Measurements from ENCODE around the gene NRN1L. TPM values are rescaled to one million over a fixed set of nuclear protein-coding genes. Genes with fewer than 3 reads are reported as not detected.
"Not testable (repeated sequence)": the region's sequence is repeated elsewhere in the genome, so short reads cannot be mapped to it uniquely, and the experiment has no call there.

Gene NRN1L
- polyA plus RNA-seq (2013): 0.65 TPM

DNA sequence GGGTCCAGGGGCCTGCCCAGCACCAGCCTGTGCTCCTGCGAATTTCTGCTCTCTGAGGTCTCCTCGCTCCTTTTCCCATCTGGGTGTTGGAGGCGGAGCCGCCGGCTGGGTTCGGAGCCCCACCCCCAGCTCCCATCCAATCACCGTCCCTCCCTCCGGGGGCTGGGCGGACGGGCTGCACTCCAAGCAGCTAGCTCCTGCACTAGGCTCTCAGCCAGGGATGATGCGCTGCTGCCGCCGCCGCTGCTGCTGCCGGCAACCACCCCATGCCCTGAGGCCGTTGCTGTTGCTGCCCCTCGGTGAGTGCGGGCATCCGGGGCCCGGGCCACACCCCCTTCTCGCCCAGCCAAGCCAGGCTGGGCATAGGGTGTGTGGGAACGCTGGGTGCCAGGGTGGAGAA, at the start of gene NRN1L:
Gene NRN1L (plus strand): TSS at position 202 of the 400 bp plus-strand sequence. CDS start 19 bp downstream, at position 221.
- H3K27me3 ChIP-seq (replicated peaks in 2 of 5; ENCODE audit: control insufficient read depth in 4 of 5, insufficient read depth in 5 of 5, low read length in 4 of 5): no peaks in the 10 kb centered on the region
- CTCF ChIA-PET: interaction anchor here (0.5 to 20.3 kb wide), 15 partner anchors 10 to 343 kb away, joined by 3 to 359 read pairs (median 8); partner anchors contain the start of genes CTRL and PSMB10
- H3K9me3 ChIP-seq (ENCODE audit: control extremely low read depth in 1 of 5, control insufficient read depth in 4 of 5, insufficient read depth in 2 of 5, low read depth in 1 of 5, low read length in 4 of 5): no peaks in the 10 kb centered on the region
- H3K4me1 ChIP-seq (ENCODE audit: control extremely low read depth in 1 of 4, control insufficient read depth in 4 of 4, insufficient read depth in 4 of 4, low read length in 3 of 4): no peaks in the 10 kb centered on the region
- H3K27ac ChIP-seq (ENCODE audit: insufficient read depth in 1 of 2, low read depth in 1 of 2, low read length in 2 of 2, poor library complexity in 1 of 2, severe bottlenecking in 2 of 2): peak within 1 kb of the TSS in 1 of 2 experiments; percentile 43
- no peak within 1 kb of the TSS for H3K4me3 ChIP-seq (ENCODE audit: control insufficient read depth in 1 of 7, extremely low read depth in 1 of 7, insufficient read depth in 4 of 7, low read depth in 2 of 7, low read length in 6 of 7)
- H3K36me3 ChIP-seq (ENCODE audit: control insufficient read depth in 4 of 4, insufficient read depth in 4 of 4, low read length in 3 of 4): peaks cover 10 to 67% (median 55%) of the 10 kb centered on the region in 4 experiments
- DNase-seq: no peak
- POLR2A ChIA-PET: no interaction called here
- WGBS (ENCODE audit: insufficient coverage): 97% methylated on average over 16 of the region's 22 CpGs

DNA sequence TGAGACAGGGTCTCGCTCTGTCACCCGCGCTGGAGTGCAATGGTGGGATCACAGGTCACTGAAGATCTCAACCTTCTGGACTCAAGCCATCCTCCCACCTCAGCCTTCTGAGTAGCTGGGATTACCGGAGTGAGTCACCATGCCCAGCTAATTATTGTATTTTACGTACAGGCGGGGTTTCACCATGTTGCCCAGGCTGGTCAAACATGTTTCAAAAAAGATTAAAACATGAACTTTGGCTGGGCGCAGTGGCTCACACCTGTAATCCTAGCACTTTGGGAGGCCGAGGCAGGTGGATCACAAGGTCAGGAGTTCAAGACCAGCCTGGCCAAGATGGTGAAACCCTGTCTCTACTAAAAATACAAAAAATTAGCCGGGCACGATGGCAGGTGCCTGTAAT, 47.5 kb upstream of the NRN1L start:
- H3K9me3 ChIP-seq (ENCODE audit: control extremely low read depth in 1 of 5, control insufficient read depth in 4 of 5, insufficient read depth in 2 of 5, low read depth in 1 of 5, low read length in 4 of 5); H3K4me3 ChIP-seq (ENCODE audit: control insufficient read depth in 1 of 7, extremely low read depth in 1 of 7, insufficient read depth in 4 of 7, low read depth in 2 of 7, low read length in 6 of 7); H3K27me3 ChIP-seq (replicated peaks in 2 of 5; ENCODE audit: control insufficient read depth in 4 of 5, insufficient read depth in 5 of 5, low read length in 4 of 5); DNase-seq; H3K36me3 ChIP-seq (ENCODE audit: control insufficient read depth in 4 of 4, insufficient read depth in 4 of 4, low read length in 3 of 4); H3K27ac ChIP-seq (ENCODE audit: insufficient read depth in 1 of 2, low read depth in 1 of 2, low read length in 2 of 2, poor library complexity in 1 of 2, severe bottlenecking in 2 of 2): not testable (repeated sequence)
- ChIA-PET POLR2A (interaction anchor here (1.1 kb wide), 1 partner anchor 36 kb away, joined by 3 read pairs; no protein-coding TSS in a partner anchor), CTCF (interaction anchor here (0.7 to 3.1 kb wide), 7 partner anchors 13 to 168 kb away, joined by 3 to 11 read pairs (median 5); no protein-coding TSS in a partner anchor)
- whole genome bisulfite sequencing (ENCODE audit: insufficient coverage): 99% methylated on average over 7 of the region's 10 CpGs
- peaks cover 3 to 20% (median 18%) of the 10 kb centered on the region in 4 experiments for H3K4me1 ChIP-seq (ENCODE audit: control extremely low read depth in 1 of 4, control insufficient read depth in 4 of 4, insufficient read depth in 4 of 4, low read length in 3 of 4)

DNA sequence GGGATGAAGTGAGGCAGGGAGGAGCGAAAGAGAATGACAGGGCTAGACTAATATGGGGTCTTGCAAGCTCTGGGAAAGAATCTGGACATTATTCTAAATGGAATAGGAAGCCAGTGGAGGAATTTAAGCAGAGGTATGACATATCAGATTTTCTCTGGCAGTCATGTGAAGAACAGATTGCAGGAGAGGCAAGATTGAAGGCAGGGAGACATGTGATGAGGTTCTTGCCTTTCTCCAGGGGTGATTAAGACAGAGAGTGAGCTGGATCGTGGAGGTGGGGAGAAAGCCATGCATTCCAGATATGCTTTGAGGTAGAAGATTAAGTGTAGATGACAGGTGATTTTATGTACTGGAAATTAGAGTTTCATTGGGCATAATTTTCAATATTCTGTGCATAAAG, 46.9 kb upstream of the NRN1L start:
- WGBS (ENCODE audit: insufficient coverage): 96% methylated on average over 2 of the region's 2 CpGs
- ChIA-PET POLR2A (no interaction called here), CTCF (interaction anchor here (0.7 to 3.1 kb wide), 7 partner anchors 14 to 168 kb away, joined by 3 to 11 read pairs (median 5); no protein-coding TSS in a partner anchor)
- DNase-seq: no peak
- H3K27me3 ChIP-seq (replicated peaks in 2 of 5; ENCODE audit: control insufficient read depth in 4 of 5, insufficient read depth in 5 of 5, low read length in 4 of 5): no peaks in the 10 kb centered on the region
- H3K27ac ChIP-seq (ENCODE audit: insufficient read depth in 1 of 2, low read depth in 1 of 2, low read length in 2 of 2, poor library complexity in 1 of 2, severe bottlenecking in 2 of 2): no peak overlapping the region
- H3K4me3 ChIP-seq (ENCODE audit: control insufficient read depth in 1 of 7, extremely low read depth in 1 of 7, insufficient read depth in 4 of 7, low read depth in 2 of 7, low read length in 6 of 7): no peak overlapping the region
- no peaks in the 10 kb centered on the region for H3K9me3 ChIP-seq (ENCODE audit: control extremely low read depth in 1 of 5, control insufficient read depth in 4 of 5, insufficient read depth in 2 of 5, low read depth in 1 of 5, low read length in 4 of 5)
- H3K36me3 ChIP-seq (ENCODE audit: control insufficient read depth in 4 of 4, insufficient read depth in 4 of 4, low read length in 3 of 4): no peaks in the 10 kb centered on the region
- H3K4me1 ChIP-seq (ENCODE audit: control extremely low read depth in 1 of 4, control insufficient read depth in 4 of 4, insufficient read depth in 4 of 4, low read length in 3 of 4): peaks cover 3 to 21% (median 18%) of the 10 kb centered on the region in 4 experiments

DNA sequence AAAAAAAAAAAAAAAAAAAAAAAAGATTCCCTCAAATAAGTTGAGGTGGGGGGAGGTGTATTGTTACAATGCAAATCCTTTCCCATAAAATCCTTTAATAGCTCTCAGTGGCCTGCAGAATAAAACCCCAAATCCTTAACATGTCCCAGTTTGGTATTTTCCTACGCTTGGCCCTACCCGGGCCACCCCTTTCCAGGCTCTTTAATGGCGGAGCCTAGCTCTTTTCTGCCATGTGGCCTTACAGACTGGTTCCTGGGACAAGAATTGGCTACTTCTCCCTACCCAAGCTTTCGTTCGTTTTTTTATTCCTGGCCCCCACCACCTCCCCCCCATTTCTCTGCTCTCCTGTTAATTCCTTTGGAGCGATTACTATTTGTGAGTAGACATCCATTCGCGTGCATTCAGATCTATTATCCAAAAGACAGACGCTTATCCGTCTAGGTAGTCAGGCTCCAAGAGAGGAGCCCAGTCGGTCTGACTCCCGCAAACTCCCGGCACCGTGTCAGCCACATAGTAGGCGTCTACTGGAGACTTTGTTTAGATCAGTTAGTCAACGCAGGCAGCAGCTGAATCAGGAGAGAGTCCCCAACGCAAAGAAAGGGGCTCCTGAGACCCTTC, 43.4 kb upstream of the NRN1L start:
- ChIA-PET CTCF (interaction anchor here (0.9 to 1.9 kb wide), 8 partner anchors 10 to 169 kb away, joined by 3 to 8 read pairs (median 4); no protein-coding TSS in a partner anchor), POLR2A (interaction anchor here (0.6 kb wide), 1 partner anchor 312 kb away, joined by 3 read pairs; no protein-coding TSS in a partner anchor)
- 76% methylated on average over 17 of the region's 17 CpGs for WGBS (ENCODE audit: insufficient coverage)
- peak overlapping the region in 1 of 2 experiments; percentile 91 for H3K27ac ChIP-seq (ENCODE audit: insufficient read depth in 1 of 2, low read depth in 1 of 2, low read length in 2 of 2, poor library complexity in 1 of 2, severe bottlenecking in 2 of 2)
- peaks cover 0 to 9% (median 2%) of the 10 kb centered on the region in 4 experiments for H3K36me3 ChIP-seq (ENCODE audit: control insufficient read depth in 4 of 4, insufficient read depth in 4 of 4, low read length in 3 of 4)
- H3K4me1 ChIP-seq (ENCODE audit: control extremely low read depth in 1 of 4, control insufficient read depth in 4 of 4, insufficient read depth in 4 of 4, low read length in 3 of 4): peaks cover 21 to 45% (median 40%) of the 10 kb centered on the region in 4 experiments
- no peaks in the 10 kb centered on the region for H3K9me3 ChIP-seq (ENCODE audit: control extremely low read depth in 1 of 5, control insufficient read depth in 4 of 5, insufficient read depth in 2 of 5, low read depth in 1 of 5, low read length in 4 of 5)
- H3K27me3 ChIP-seq (replicated peaks in 2 of 5; ENCODE audit: control insufficient read depth in 4 of 5, insufficient read depth in 5 of 5, low read length in 4 of 5): no peaks in the 10 kb centered on the region
- peak overlapping the region in 5 of 7 experiments; percentile 72 to 98 (median 95) for H3K4me3 ChIP-seq (ENCODE audit: control insufficient read depth in 1 of 7, extremely low read depth in 1 of 7, insufficient read depth in 4 of 7, low read depth in 2 of 7, low read length in 6 of 7)
- no peak for DNase-seq

DNA sequence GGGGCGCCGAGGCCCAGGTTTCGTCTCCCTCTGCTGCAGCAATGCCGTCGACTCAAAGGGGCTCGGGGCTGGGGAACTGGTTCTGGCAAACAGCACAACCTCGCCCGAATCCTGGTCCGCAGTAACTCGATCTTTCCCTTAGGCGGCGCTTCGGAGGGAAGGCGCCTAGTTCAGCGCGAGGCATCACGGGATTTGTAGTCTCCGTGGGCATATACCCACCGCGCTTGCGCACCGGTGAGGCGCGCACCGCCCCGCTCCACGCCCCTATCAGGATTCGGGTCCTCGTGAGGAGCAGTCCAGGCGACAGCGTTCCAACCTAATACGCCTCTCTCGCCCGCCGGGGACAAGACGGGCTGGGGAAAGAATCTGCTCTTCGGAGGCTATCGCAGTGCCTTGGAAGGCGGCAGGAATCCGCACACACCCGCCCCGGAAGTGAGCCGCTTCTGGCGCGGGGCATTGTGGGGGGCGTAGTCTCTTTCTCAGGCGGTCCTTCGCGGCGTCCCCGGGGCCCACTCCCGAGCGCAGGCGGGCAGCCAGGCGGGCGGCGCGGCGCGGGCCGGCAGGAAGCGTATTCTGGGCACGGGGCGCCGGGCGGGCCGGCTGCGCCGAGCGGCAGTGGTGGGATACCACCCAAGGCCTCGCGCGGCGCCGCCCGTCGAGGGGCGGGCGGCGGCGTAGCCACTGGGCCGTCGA, 42.7 kb upstream of the NRN1L start, which contains the start of gene THAP11:
Gene THAP11 (plus strand): TSS at position 505 of the 693 bp plus-strand sequence. CDS start 235 bp downstream, outside the sequence.
- no peaks in the 10 kb centered on the region for H3K9me3 ChIP-seq (ENCODE audit: control extremely low read depth in 1 of 5, control insufficient read depth in 4 of 5, insufficient read depth in 2 of 5, low read depth in 1 of 5, low read length in 4 of 5)
- H3K27me3 ChIP-seq (replicated peaks in 2 of 5; ENCODE audit: control insufficient read depth in 4 of 5, insufficient read depth in 5 of 5, low read length in 4 of 5): no peaks in the 10 kb centered on the region
- peak; percentile 95 to 98 (median 96) for DNase-seq
- H3K4me1 ChIP-seq (ENCODE audit: control extremely low read depth in 1 of 4, control insufficient read depth in 4 of 4, insufficient read depth in 4 of 4, low read length in 3 of 4): peaks cover 21 to 48% (median 40%) of the 10 kb centered on the region in 4 experiments
- ChIA-PET CTCF (interaction anchor here (1.0 to 1.7 kb wide), 3 partner anchors 10 to 25 kb away, joined by 5 to 8 read pairs (median 7); no protein-coding TSS in a partner anchor), POLR2A (no interaction called here)
- 0% methylated on average over 64 of the region's 83 CpGs for WGBS (ENCODE audit: insufficient coverage)
- H3K27ac ChIP-seq (ENCODE audit: insufficient read depth in 1 of 2, low read depth in 1 of 2, low read length in 2 of 2, poor library complexity in 1 of 2, severe bottlenecking in 2 of 2): peak within 1 kb of the TSS; percentile 86 to 91
- H3K36me3 ChIP-seq (ENCODE audit: control insufficient read depth in 4 of 4, insufficient read depth in 4 of 4, low read length in 3 of 4): peaks cover 0 to 9% (median 2%) of the 10 kb centered on the region in 4 experiments
- peak within 1 kb of the TSS; percentile 72 to 99 (median 95) for H3K4me3 ChIP-seq (ENCODE audit: control insufficient read depth in 1 of 7, extremely low read depth in 1 of 7, insufficient read depth in 4 of 7, low read depth in 2 of 7, low read length in 6 of 7)

DNA sequence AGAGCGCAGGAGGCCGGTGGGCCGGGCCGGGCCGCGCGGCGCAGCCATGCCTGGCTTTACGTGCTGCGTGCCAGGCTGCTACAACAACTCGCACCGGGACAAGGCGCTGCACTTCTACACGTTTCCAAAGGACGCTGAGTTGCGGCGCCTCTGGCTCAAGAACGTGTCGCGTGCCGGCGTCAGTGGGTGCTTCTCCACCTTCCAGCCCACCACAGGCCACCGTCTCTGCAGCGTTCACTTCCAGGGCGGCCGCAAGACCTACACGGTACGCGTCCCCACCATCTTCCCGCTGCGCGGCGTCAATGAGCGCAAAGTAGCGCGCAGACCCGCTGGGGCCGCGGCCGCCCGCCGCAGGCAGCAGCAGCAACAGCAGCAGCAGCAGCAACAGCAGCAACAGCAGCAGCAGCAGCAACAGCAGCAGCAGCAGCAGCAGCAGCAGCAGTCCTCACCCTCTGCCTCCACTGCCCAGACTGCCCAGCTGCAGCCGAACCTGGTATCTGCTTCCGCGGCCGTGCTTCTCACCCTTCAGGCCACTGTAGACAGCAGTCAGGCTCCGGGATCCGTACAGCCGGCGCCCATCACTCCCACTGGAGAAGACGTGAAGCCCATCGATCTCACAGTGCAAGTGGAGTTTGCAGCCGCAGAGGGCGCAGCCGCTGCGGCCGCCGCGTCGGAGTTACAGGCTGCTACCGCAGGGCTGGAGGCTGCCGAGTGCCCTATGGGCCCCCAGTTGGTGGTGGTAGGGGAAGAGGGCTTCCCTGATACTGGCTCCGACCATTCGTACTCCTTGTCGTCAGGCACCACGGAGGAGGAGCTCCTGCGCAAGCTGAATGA, 42.0 kb upstream of the NRN1L start:
- under 1% methylated on average over 53 of the region's 67 CpGs for WGBS (ENCODE audit: insufficient coverage)
- no peaks in the 10 kb centered on the region for H3K27me3 ChIP-seq (replicated peaks in 2 of 5; ENCODE audit: control insufficient read depth in 4 of 5, insufficient read depth in 5 of 5, low read length in 4 of 5)
- H3K36me3 ChIP-seq (ENCODE audit: control insufficient read depth in 4 of 4, insufficient read depth in 4 of 4, low read length in 3 of 4): peaks cover 0 to 9% (median 2%) of the 10 kb centered on the region in 4 experiments
- H3K9me3 ChIP-seq (ENCODE audit: control extremely low read depth in 1 of 5, control insufficient read depth in 4 of 5, insufficient read depth in 2 of 5, low read depth in 1 of 5, low read length in 4 of 5): no peaks in the 10 kb centered on the region
- CTCF ChIA-PET: interaction anchor here (1.0 to 11.8 kb wide), 5 partner anchors 9 to 31 kb away, joined by 3 to 155 read pairs (median 3); no protein-coding TSS in a partner anchor
- peak overlapping the region; percentile 86 to 91 for H3K27ac ChIP-seq (ENCODE audit: insufficient read depth in 1 of 2, low read depth in 1 of 2, low read length in 2 of 2, poor library complexity in 1 of 2, severe bottlenecking in 2 of 2)
- peak; percentile 74 to 86 (median 80) for DNase-seq
- H3K4me3 ChIP-seq (ENCODE audit: control insufficient read depth in 1 of 7, extremely low read depth in 1 of 7, insufficient read depth in 4 of 7, low read depth in 2 of 7, low read length in 6 of 7): peak overlapping the region; percentile 72 to 99 (median 95)
- H3K4me1 ChIP-seq (ENCODE audit: control extremely low read depth in 1 of 4, control insufficient read depth in 4 of 4, insufficient read depth in 4 of 4, low read length in 3 of 4): peaks cover 21 to 50% (median 44%) of the 10 kb centered on the region in 4 experiments
- POLR2A ChIA-PET: interaction anchor here (0.6 kb wide), 1 partner anchor 49 kb away, joined by 4 read pairs; no protein-coding TSS in a partner anchor

All from common myeloid progenitor, CD34-positive (primary cell).